Measurements from ENCODE around the gene METAP2.

- no peak for TF ChIP-seq CTCF (IDR thresholded peaks at IDR 0.05; ENCODE audit: low read length)
- no peak for TF ChIP-seq EZH2 (IDR thresholded peaks at IDR 0.05; ENCODE audit: borderline replicate concordance, low read length)
Measured at GRCh38 chr12:95481072-95481471, 7.1 kb downstream of the METAP2 start.
